Stimulated activated CD8-positive, alpha-beta memory T cell treated with anti-CD3 and anti-CD28 coated beads, Interleukin-15, amount 100 ng/mL, for 1 hour (primary cell): ENCODE data around the gene MAPK4.

Experiments used
- DNase-seq: peaks from one replicate; pipeline ENCODE4 v3.0.0-alpha.2; 2020; ENCODE audit warnings: low read depth

The MAPK4 gene

DNA sequence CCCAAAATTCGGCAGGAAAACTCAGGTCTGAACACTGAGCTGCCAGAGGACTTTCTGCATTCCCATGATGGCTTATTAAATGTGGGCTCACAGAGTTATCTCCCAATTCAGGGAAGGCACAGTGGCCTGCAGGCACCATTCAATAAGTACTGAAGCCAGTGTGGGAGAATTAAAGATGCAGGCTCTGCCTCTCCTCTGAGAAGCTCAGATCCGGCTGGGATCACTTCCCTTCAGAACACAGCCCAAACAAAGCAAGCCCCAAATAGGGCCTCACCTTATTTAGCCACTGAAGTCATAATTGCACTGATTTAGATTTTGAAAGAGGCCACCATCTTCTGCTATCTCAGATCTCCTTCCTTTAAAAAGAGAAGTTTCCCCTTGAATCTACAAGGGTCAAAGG is 94.3 kb downstream of the MAPK4 start:
- no peak for DNase-seq

DNA sequence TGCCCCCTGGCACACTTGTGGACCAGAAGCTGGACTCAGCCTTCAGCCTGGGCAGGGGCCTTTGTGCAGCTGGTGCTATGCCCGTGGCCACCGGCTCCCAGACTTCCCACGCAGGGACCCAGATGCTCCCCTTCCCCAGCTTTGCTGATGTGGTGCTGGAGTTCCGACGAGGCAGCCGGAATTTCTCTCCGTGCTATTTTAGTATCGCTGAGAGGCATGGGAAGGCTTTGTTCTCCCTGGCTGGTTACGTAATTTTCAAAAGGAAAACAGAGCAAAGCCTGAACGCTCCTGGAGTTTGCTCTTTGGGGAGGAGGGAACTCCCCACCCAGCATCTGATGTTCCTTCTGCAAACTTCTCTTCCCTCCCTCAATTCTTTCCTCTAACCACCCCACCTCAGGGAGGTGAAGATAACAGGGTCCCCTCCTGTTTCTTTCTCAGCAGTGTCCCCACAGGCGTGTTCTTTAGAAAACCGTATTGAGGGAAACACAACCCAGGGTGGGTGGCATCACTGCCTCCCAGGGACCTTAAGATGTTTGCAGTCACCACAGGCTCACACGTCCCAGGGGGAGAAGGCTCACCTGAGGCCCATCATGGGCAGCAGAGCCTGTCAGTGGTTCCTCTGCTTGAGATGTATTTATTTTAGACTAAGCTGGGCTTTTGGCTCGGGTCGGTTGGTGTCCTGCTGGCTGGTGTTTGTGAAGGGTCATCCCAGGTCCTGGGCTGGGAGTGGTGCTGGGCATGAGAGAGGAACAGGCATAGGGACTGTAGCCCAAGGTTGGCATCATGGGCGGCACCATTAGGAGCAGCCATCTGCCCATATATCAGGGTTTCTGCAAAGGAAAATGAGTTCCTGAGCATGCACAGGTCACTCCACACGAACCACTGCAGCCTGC is 95.0 kb downstream of the MAPK4 start:
- no peak for DNase-seq

DNA sequence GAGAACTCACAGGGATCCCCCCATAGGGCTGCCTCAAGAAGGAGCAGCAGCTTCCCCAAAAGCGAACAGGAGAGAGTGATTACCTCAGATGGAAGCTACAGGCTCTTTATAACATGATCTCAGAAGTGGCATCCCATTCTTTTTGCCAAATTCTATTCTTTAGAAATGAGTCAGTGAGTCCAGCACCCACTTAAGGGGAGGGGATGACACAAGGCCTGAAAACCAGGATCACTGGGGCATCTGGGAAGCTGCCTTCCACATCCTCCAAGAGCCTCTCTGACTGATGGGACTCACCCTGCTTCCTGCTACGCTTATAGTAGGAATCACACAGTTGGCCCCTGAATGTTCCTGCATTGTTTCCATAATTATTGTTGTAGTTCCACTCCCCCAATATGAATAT is 96.5 kb downstream of the MAPK4 start:
- no peak for DNase-seq

DNA sequence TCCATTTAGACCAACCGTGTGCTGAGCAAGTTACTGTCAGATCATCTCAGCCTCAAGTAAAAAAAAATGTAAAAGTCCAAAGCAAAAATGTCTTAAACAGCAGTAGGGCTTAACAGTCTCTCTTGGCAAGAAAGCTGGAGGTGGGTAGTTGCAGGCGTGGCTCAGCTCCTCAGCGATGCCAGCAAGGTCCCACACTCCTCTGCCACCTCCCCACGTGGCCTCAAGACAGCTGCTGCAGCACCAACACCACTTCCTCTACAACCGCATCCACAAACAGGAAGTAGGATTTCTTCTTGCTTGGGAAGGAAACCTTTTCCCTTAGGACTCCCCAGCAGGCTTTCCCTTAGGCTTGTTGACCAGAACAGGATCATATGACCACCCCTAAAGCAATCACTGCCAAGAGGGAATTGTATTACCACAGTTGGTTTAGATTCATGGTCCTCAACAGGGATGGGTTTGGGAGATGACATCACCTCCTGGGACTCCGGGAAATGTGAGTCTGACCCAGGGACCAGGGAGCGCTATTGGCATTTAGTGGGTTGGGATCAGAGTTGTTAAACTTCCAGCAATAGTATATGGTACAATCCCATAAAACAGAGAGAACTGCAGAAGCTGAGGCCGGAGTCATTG is 97.1 kb downstream of the MAPK4 start:
- no peak for DNase-seq

DNA sequence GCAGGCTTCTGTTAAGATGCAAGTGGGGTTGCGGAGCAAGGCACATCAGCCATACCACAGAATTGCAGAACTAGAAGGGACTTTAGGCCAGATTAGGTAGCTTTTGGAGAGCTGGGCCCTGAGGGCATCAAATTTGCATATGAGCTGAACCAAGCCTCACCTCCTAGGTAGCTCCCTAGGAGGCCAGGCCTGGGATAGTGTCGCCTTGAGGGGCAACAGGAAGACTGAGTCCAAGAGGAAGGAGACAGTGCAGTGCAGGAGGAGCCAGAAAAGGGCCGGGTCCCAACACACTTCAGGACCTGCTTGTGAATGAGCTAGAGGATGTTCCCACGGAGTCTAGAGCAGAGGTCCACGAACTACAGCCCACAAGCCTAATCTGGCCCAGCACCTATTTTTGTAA is 98.7 kb downstream of the MAPK4 start:
- DNase-seq, result no peak

DNA sequence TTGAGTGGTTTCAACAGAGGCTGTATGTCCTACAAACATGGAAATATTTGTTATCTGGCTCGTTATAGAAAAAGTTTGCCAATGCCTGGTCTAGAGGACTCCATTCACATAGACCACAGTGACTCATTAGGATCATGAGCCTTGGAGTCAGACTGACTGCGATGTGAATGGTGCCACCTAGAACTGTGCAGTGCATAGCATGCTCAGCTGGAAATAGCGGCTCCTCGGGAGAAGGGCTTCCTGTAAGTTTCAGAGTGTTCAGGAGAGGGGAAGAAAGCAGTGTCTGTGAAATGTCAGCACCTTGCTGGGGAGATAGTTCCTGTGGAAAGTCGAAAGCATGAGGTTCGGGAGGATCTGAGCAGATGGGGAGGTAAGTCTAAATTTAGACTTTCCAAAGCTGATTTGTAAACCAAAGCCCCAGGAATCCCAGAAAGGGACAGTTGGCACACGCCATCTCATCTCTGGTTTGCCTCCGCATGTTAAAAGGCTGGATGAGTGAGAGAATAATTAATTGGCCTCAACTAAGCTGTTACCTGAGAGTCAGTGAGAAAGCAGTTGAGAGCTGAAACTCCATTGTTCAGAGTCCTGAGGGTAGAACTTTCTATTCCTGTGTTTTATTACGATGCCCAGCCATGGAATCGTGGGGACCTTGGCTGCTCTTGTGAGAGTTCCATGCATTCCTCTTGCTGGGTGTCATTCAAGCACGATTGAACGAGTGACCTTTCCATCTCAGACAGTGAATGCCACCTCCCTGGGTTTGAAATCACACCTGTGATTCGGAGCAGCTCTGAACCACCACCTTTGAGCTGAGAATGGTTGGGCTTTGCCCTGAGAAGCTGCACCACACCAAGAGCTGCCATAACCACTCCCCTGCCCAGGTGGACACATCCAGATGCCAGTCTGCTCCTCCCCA is 99.5 kb downstream of the MAPK4 start:
- DNase-seq, result no peak

DNA sequence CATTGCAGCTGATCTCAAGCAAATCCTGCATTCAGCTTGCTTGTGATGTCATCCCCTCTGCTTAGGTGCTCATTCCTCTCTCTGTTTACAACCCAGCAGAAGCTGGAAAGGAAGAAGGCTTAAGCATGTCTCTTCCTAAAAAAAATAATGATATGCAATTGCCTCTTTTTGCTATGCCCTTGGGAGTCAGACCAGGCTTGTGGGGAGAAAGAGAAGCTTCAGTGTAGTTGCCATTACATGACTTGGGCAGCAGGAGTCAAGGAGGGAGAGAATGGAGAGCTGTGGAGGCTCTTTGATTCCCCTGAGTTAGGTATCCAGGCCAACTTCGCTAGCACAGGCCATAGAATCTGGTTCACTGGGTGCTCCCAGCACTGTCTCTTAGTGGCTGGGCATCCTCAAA is 101.1 kb downstream of the MAPK4 start:
- DNase-seq, result no peak

DNA sequence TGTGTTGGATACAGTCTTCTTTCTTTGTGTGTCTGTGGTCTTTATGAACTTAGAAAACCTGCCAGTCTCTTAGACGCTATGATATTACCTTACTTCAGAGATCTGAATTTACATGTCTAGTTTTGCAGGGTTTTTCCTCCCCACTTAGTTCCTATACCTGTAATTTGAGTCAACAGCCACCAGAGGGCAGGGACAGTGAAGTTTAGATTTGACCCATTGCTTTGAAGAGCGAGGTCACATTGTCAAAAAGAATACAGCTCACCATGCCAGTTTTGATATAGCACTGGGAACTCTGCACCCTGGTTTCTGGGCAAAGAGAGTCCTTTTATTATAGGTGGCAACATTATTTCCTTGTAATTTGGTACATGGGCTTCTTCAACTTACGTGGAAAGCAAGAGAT is 102.3 kb downstream of the MAPK4 start:
- no peak for DNase-seq

DNA sequence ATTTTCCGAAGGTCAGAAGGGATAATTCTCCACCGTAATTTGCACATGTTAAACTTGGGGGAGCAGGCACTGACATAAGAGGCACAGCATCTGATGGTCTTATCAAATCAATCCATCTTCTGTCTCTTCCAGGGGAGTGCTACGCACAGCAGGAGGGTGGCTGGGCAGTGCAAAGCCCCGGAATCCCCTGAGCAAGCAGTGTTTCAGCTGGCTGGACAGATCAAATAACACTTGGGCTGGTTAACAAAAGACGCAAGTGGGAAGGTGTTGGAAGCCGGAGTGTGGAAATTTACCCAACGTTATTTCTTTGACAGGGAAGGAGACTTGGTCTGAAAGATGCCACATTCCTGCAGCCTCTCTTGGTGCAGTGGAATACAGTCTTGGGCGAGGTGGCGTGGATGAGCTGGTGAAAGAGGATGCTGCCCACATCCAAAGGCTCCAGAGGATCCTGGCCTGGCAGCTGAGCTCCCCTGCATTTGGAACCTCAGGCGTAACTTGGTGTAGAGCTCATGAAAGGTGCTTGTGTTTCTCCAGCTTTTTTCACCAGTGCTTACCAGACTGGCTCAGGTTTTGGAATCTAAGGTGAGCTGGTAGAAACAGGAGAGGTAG is 103.0 kb downstream of the MAPK4 start:
- no peak for DNase-seq

DNA sequence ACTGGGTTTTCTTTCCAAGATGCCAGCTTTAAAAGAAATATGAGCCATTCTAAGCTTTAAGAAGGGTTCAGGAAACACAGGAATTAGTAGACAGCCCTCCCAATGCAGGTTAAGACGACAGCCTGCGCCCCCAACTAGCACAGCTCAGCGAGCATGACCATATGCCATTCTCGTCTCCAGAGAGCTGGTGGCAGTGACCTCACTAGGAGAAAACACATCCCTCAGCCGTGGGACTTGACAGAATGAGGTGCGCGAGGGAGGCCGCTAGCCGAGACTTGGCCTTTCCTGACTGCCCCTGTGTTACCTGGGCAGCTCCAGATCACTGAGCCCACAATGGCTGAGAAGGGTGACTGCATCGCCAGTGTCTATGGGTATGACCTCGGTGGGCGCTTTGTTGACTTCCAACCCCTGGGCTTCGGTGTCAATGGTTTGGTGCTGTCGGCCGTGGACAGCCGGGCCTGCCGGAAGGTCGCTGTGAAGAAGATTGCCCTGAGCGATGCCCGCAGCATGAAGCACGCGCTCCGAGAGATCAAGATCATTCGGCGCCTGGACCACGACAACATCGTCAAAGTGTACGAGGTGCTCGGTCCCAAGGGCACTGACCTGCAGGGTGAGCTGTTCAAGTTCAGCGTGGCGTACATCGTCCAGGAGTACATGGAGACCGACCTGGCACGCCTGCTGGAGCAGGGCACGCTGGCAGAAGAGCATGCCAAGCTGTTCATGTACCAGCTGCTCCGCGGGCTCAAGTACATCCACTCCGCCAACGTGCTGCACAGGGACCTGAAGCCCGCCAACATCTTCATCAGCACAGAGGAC is 103.9 kb downstream of the MAPK4 start:
- DNase-seq, result no peak

DNA sequence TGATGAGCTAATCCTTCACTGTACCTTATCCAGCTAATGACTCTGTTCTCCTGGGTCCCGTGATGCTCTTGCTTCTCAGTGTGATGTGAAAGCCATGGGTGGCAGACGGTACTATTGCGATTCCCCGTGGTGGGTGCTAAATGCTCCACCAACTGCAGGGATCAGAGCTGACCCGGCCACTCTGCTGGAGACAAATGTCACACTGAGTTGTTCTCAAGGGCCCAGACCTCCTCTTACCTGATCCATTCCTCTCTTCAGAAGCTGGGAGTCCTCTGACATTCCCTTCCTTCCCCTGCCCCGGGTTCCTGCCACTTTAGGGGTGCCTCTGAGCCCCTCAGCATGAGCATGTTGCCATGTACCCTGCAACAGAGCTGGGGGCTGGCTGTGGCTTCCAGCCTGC is 105.1 kb downstream of the MAPK4 start:
- no peak for DNase-seq

DNA sequence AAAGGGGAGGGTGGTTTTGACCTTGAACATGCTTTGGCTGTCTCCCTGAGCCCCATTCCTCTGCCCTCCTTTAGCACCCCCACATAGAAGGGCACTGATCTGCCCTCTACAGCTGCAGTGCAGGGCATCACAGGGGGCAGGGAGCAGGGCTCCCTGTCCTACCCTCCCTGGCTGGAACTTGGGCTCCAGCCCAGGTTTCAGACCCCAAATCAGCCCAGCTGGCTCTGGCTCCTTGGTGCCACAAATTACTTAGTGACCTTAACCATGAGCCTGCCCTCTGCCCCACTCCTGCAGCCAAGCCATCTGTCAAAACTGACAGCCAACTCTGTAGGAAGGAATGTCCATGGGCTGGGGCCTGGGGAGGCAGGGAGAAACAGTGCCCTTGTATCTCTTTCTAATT is 105.6 kb downstream of the MAPK4 start:
- no peak for DNase-seq

DNA sequence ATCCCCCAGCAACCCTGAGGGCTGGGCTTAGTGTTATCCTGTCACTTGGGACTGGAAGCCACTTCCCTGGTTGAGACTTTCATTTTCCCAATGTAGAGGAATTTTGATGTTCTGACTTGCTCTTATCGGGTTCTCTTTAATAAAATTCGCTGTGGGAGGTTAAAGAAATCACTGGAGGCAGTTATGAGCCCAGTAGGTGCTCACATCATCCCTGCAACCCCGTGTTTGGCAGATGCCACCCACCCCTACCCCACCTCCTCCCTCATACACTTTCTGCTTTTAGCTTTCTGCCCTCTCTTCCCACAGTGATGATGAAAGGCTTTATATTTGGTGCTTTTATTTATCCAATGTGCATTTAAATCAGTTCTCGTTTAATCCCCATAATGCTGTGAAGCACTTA is 106.6 kb downstream of the MAPK4 start:
- no peak for DNase-seq

DNA sequence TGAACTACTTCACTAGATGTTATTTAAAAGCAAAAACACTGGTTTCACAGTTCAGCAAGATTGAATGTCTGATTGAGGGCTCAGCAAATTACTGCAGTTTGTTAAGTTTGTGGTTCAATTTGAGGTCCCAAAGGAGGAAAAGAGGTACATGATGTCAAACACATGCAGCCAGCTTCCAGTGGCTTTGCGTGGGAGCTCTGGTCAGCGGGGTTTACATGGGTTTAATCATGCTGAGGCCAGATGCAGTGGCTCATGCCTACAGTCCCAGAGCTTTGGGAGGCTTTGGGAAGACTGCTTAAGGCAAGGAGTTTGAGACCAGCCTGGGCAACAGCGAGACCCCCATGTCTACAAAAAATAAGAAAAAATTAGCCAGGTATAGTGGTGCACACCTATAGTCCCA is 111.5 kb downstream of the MAPK4 start:
- no peak for DNase-seq

DNA sequence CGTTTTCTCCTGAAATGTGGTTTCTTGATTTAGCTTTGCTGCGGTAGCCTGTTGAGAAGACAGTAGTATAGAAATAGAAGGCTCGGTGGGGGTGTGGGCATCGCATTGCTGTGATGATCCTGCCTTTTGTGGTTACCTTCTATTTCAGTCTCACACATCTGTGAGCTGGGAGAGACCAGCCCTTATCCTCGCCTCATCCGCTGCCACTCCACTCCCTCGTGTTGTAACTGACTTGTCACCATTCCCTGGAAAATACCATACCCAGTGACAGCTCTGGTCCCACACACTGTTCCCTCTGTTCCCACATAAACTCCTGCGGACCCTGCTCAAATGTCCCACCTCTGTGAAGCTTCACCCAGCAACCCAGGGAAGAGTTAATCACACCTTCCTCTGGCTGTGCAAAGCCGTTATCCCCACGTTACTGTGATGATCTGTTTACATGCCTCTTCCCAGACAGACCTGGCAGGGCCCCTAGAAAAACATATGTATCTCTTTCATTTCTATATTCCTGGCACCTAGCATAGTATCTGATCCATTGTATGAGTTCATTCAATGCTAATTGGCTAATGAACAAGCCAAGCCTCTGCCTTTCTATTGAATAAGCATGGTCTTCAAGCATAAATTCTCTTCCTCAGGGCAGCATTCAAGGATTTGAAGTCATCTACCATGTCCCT is 114.6 kb downstream of the MAPK4 start:
- no peak for DNase-seq

DNA sequence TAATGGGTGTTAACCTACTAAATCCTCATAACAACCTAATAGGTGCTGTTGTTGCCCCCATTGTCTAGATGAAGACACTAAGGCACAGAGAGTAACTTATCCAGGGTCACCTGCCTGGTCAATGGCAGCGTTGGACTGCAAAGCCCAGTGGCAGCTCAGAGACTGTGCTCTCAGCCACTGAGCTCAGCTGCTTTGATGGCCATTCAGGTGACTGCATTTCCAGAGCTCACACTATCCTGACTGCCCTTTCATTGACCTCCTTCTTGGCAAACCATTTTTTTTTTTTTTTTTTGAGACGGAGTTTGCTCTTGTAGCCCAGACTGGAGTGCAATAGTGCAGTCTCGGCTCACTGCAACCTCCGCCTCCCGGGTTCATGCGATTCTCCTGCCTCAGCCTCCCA is 115.2 kb downstream of the MAPK4 start:
- no peak for DNase-seq

DNA sequence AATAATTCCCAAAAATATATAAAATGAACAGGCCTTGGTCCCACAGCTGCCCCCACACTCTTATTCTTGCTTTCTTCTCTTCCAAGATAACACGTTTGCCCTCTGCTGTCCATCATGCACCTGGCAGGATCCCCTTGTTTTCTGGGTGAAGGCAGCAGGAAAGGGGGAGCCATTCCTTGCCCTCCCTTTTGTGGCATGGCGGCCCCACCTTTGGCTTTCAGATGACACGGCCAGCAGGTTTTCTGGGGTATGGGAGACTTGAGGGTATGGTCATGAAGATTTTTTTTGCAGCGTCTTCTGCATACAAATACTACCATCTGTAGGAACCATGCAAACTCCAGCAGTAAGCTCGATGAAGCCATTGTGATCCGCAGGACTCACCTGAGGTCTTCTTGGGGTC is 118.8 kb downstream of the MAPK4 start:
- DNase-seq, result no peak

DNA sequence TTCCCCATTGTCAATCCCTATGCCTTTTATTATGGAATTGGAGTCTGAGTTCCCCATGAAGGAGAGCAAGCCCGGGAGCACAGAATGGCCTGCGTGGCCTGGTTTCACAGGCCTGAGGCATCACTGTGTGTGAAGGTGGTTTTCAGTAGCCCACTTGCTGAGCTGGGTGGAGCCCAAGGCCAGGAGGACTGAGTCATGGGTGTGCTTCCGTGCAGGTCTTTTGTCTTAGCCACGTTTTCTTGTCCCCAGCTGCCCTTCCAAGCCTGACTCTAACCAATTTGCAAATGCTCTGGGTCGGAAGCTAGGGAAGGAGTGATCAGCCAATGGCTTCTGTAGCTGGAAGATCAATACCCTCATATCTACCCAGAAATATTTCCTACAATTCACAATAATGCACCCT is 119.2 kb downstream of the MAPK4 start:
- no peak for DNase-seq

DNA sequence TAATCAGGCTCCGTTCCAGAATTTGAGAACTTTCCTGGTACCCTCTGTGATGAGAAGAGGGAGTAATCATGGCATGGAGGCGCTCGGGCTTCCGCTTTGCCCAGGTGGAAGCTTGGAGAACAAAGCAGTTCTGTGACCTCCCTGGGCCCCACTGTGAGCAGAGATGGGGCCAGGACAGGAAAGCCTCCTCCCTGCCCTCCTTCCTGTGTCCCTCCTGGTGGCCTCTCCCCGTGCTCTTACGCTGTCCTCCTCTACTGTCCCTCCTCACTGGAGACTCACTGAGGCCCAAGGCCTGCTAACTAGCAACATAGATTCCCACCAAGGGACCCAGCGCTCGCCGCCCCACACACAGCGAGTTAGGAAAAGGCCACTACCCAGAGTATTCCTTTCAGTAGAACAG is 119.8 kb downstream of the MAPK4 start:
- no peak for DNase-seq

DNA sequence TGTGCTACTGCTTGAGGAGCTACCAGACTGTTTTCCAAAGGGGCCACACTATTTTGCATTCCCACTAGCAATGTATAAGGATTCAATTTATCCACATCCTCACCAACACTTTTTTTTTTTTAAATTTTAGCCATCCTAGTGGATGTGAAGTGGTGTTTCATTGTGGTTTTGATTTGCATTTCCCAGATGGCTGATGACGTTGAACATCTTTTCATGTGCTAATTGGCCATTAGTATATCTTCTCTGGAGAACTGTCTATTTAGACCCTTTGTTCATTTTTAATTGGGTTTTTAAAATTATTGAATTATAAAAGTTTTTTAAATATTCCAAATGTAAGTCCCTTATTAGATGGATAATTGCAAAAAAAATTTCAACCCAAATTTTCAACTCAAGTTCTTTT is 121.1 kb downstream of the MAPK4 start:
- DNase-seq, result no peak

DNA sequence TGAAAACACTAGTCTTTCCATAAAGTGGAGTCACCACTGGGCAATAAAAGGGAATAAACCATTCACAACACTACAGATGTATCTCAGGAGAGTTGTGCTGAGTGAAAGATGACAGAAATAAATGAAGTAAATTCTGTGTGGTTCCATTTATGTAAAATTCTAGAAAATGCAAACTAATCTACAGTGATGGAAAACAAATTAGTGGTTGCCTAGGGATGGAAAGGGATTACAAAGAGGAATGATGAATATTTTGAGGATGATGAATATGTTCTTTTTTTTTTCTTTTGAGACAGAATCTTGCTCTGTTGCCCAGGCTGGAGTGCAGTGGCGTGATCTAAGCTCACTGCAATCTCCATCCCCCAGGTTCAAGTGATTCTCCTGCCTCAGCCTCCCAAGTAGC is 123.0 kb downstream of the MAPK4 start:
- no peak for DNase-seq
